Stimulated activated CD4-positive, alpha-beta T cell treated with anti-CD3 and anti-CD28 coated beads, Interleukin-12 subunit alpha, Interleukin-12 subunit beta, amount 100 ng/mL, for 24 hours (primary cell): ENCODE results near the gene DOCK1.
"Not testable (repeated sequence)": the region's sequence is repeated elsewhere in the genome, so short reads cannot be mapped to it uniquely, and the experiment has no call there.

Experiments
- DNase-seq, 2 experiments: peaks; one replicate each; pipeline ENCODE4 v3.0.0-alpha.2; 2020; ENCODE audit warnings: low read depth in 2 of 2

DOCK1 gene

DNA sequence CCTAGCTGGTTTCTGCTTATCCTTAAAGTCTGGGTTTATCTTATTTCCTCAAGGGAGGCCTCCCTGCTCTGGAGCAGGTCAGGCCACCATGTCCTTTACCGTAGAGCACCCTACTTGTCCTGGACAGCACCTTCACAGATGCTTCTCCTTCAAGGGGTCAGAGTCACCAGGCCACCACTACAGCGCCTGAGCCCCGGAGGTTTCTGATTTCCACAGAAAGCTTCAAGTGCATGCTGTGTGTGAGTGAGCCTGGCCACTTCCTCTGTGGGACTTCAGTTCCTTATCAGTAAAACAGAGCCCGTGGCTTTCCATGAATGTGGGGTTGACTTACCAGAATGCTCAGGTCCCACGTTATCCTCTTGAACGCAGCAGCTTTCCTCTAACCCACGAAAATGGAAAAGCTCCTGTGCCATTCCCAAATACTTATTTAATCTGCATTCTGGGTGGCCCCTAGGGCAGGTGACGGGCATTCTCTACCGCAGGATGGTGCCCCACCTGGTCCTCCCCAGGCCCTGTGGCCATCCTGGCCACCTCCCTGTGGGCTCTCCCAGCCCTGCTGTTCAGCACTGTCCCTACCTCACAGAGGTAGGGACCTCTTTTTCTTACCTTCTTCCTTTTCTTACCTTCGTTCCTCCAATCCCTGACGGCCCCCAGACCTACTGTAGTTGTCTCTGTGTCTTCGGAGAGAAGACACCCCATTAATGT is 1.4 kb upstream of the DOCK1 start:
- no peak for DNase-seq

- DNase-seq = no peak
Measured at GRCh38 chr10:126904516-126904817, 761 bp upstream of the DOCK1 start.

GRCh38 chr10:126905776-126906703 is 812 bp downstream of the DOCK1 start:
- DNase-seq = no peak

GRCh38 chr10:126906704-126907422 is 1.6 kb downstream of the DOCK1 start:
- no peak for DNase-seq

- DNase-seq = no peak
Measured at GRCh38 chr10:126907423-126907970, 2.3 kb downstream of the DOCK1 start.

DNA sequence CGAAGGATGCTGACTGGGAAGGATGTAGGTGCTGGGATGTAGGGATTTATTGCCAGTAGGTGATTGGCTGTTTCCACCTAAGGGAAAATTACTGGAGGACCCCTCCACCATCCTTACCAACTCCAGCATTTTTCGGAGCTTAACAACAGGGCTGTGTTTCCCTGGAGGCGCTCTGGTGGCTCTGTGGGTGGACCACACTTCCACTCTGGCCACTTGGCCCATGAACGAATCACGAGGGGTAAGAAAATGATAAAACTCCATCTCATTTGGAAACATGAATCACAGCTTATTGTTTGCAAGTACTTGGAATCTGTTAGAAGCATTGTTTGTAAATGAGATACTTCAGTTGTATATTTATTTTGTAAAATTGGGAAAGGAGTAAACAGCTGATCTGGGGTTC is 3.0 kb downstream of the DOCK1 start:
- DNase-seq = no peak

- no peak for DNase-seq
Measured at GRCh38 chr10:126908729-126909128, 3.5 kb downstream of the DOCK1 start.

DNA sequence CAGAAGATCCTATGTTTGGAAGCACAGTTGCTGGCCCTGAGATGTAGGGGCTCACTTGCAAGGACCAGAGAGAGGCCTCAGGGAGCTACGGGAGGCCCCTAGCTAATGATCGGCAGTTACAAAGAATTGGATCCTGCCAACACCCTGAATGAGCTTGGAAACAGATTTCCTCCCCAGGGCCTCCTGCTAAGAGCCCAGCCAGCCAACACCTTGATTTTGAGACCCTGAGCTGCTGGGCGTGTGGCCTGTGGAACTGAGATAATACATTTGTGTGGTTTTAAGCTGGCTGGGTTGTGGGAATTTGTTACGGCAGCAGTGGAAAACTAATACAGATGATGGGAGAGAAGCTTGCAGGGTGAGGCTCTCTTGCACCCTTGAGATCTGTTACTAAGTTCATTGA is 3.9 kb downstream of the DOCK1 start:
- DNase-seq = no peak

GRCh38 chr10:126910196-126910595 is 5.0 kb downstream of the DOCK1 start:
- no peak for DNase-seq

DNA sequence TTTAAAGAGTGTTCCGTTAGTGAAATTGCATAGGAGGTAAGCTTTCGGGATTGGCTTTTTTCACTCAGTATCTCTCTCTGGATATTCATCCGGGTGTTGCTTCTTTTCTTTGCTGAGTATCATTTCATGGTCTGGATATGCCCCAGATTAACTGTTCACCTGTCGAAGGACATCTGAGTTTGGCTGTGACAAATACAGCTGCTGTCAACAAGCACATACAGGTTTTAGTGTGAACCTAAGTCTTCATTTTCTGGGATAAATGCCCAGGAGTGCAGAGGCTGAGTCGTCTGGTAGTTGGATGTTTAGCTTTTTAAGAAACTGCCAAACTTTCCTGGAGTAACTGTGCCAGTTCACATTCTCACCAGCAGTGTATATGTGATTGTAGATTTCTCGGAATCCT is 5.6 kb downstream of the DOCK1 start:
- no peak for DNase-seq

GRCh38 chr10:126911301-126911700 is 6.1 kb downstream of the DOCK1 start:
- DNase-seq = no peak

DNA sequence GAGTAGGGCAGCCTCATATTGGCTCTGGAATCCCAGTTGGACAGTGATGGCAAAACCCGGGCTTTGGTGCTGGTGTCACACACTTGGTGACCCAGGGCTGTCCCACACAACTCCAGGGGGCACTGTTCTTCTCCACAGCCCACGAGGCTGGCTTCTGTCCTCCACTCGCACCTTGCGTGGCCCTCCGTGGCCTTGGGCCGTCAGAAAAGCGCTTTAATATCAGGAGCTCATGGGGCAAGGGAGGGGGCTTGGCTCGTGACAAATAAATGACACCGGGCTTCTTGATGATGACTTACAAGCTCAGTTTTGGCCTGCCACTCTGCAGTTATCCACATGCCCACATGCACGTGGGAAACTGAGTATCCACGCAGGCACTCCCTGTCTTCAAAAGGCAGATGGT is 8.1 kb downstream of the DOCK1 start:
- no peak for DNase-seq

DNA sequence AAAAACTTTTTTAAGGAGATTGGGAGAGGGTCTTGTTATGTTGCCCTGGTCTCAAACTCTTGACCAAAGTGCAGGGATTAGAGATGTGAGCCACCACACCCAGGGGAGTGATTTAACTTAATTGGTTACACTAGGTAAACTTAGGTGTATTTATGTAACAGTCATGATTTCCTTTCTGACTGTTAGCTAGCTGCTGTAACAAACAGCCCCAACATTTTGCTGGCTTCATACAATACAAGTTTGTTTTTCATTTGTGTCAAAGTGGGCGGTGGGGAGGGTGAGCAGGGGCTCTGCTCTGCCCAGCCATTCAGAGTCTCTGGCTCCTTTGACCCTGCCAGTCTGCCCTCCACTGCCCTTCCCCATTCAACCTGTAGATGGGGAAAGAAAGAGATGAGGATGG is 9.3 kb downstream of the DOCK1 start:
- DNase-seq = no peak

- DNase-seq = not testable (repeated sequence)
Measured at GRCh38 chr10:126916952-126917351, 11.7 kb downstream of the DOCK1 start.

DNA sequence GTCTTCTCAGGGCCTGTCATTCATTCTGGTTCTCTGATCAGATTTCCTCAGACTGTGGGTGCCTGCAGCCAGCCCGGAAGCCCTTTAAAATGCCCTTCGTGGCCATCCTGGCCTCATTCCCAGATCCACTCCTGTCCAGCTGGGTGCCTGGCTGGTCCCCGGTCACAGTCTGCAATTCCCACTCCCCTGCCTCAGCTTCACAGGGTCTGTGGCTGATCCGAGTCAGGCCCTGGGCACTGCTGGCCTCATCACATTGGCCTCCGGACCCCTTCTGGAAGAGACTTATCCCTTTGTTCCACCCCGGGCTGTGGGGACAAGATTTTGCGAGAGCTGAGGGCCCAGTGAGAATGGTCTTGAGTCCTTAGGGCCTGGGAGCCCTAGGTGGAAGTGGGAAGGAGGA is 12.1 kb downstream of the DOCK1 start:
- DNase-seq = no peak

DNA sequence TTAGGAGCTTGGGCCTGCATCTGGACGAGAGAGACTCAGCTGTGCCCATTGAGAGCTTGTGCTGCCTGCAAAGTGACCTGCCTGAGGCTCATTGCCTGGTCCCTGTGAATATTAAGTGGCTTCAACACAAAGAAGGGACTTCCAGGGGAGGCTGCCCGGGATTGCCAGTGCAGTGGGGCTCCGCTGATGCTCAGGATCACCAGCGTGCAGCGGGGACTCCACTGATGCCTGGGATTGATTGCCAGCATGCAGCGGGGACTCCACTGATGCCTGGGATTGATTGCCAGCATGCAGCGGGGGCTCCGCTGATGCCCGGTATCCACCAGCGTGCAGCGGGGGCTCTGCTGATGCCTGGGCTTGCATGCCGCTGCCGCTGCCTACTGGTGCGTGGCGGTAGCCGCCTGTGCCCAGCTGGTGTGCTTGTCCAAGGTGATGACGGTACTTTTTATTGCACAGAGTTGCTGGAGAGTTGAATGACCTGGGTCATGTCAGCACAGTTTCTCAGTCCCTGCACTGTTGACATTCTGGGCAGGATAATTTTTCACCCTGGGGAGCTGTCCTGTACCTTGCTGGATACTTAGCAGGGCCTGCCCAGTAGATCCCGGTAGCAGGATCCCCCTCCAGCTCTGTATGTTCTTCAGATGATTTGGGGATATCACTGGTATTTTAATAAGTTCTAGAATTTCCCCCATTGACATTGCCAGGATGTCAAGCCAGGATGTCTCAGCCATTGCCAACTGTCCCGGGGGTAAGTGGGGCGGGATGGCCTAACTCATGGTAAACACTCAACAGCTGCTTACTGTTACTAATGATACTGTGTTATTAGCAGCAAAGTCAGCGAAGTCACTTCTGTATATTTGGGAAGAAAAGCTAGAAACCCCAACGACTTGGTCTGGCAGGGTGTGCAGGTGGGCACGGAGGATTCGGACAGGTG is 13.0 kb downstream of the DOCK1 start:
- DNase-seq = no peak

DNA sequence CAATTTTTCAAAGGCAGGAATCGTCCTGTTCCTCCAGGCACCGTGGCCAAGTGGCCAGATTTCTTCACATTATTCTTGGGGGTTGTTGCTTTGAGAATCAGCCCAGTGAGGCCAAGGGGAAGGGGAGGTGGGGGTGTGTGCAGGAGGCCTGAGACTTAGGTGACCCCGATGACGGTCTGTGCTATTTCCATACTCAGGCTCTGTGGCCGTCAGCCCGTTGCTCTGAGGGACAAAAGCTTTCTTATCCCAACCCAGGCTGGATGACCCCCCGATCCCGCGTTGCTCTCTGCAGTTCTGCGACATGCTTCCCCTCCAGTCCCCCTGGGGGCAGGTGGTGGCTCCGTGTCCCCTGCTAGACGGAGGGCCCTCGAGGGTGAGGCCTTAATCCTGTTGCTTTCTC is 14.2 kb downstream of the DOCK1 start:
- no peak for DNase-seq

DNA sequence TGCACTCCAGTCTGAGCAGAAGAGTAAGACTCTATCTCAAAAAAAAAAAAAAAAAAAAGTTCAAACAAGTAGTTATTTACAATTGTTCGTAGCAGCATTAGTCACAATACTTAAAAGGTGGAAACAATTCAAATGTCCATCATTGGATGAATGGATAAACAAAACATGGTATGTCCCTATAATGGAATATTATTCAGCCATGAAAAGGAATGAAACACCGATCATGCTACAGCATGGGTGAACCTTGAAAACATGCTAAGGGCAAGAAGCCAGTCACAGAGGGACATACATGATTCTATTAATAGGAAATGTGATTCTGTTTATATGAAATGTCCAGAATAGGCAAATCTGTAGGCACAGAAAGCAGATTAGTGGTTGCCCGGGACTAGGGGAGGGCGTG is 15.9 kb downstream of the DOCK1 start:
- no peak for DNase-seq

DNA sequence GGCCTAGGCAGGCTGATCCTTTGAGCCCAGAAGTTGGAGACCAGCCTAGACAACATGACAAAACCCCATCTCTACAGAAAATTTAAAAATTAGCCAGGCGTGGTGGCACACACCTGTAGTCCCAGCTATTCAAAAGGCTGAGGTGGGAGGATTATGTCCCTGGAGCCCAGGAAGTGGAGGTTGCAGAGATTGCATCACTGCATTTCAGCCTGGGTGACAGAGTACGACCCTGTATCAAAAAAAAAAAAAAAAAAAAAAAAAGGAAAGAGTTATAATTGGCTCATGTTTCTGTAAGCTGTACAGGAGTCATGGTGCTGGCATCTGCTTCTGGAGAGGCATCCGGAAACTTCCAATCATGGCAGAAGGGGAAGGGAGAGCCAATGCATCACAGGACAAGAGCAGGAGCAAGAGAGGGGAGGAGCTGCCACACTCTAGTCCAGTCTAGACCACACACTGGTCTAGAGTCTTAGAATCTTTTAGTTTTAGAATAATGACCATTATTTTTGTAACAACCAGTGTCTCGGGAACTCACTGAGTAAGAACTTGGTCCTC is 16.8 kb downstream of the DOCK1 start:
- no peak for DNase-seq

DNA sequence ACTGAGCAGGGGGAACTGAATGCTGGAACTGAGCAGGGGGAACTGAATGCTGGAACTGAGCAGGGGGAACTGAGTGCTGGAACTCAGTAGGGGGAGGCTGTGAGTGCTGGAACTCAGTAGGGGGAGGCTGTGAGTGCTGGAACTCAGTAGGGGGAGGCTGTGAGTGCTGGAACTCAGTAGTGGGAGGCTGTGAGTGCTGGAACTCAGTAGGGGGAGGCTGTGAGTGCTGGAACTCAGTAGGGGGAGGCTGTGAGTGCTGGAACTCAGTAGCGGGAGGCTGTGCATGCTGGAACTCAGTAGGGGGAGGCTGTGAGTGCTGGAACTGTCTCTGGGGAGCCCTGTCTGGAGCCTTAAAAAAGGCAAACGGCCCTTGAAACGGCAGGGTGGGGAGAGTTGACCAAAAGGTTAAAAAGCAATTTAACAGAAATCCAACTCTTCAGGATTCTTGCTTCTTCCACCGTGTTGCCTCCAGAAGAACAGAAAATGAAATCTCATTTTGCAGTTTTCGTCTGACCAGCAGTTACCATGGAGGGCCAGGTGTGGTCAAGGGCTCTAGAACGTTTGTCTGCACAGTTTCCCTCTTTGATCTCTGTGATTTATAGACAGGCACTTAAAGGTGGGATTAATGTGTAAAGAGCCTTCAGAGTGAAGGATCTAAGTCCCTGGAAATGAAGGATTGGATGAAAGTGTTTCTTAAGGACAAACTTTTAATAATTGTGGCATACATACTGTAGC is 19.1 kb downstream of the DOCK1 start:
- no peak for DNase-seq
